Kidney (tissue), 14 donors: ENCODE measurements around the gene ITGB7. TPM values are rescaled to one million over a fixed set of nuclear protein-coding genes. Genes with fewer than 3 reads are reported as not detected.

Experiments
- DNase-seq, 5 donors: peaks; one replicate each; pipeline ENCODE4 v3.0.0-alpha.2; 2013 to 2020
- FAIRE-seq: peaks from 2 replicates; lab custom pipeline; 2012; peaks lifted over from hg19 to GRCh38; lab: Jason Lieb, UNC
- H3K27ac ChIP-seq, 2 donors: one replicate each; pipeline ENCODE4 v1.7.0; 2013; ENCODE audit warnings: low read depth in 2 of 2, low read length in 2 of 2, inconsistent platforms in 1 of 2
- H3K27me3 ChIP-seq: one replicate; pipeline ENCODE4 v1.7.1; 2013; ENCODE audit warnings: low read length, inconsistent platforms; ENCODE audit not compliant: control insufficient read depth, insufficient read depth
- H3K36me3 ChIP-seq, 3 donors: one replicate each; pipeline versions ENCODE4 v1.7.0 to v1.7.1; 2013; ENCODE audit warnings: low read length in 3 of 3, control low read depth in 1 of 3, inconsistent platforms in 1 of 3; ENCODE audit not compliant: insufficient read depth in 3 of 3, control insufficient read depth in 2 of 3
- H3K4me1 ChIP-seq, 3 donors: one replicate each; pipeline versions ENCODE4 v1.7.0 to v1.7.1; 2013; ENCODE audit warnings: low read length in 3 of 3, inconsistent platforms in 1 of 3, low read depth in 1 of 3; ENCODE audit not compliant: control insufficient read depth in 2 of 3, insufficient read depth in 2 of 3
- H3K4me3 ChIP-seq, 3 donors: one replicate each; pipeline versions ENCODE4 v1.7.0 to v1.8.1; 2013; ENCODE audit warnings: low read length in 3 of 3, control low read depth in 1 of 3, inconsistent platforms in 1 of 3
- H3K9ac ChIP-seq, 3 donors: one replicate each; pipeline versions ENCODE4 v1.7.0 to v1.7.1; 2013; ENCODE audit warnings: low read length in 3 of 3, control low read depth in 1 of 3, inconsistent platforms in 1 of 3
- H3K9me3 ChIP-seq, 3 donors: one replicate each; pipeline versions ENCODE4 v1.7.0 to v1.7.1; 2013; ENCODE audit warnings: low read length in 3 of 3, control low read depth in 1 of 3, inconsistent platforms in 1 of 3; ENCODE audit not compliant: control insufficient read depth in 2 of 3, insufficient read depth in 1 of 3
- intact Hi-C: fragments of 100-400 bp; cut with DNase I; formaldehyde crosslinking; loops from one replicate; pipeline ENCODE4 v1.11.1; 2022
- polyA plus RNA-seq: library from polyadenylated mRNA; stranded (reverse); fragments of 350-450 nt; fragmentation: Illumina TruSeq; extraction: RNeasy Lipid Tissue Mini Kit (QIAGEN cat#74804); gene quantifications from one replicate; pipeline ENCODE4 v1.2.3, GENCODE V29; 2014; ENCODE audit warnings: low read depth, low replicate concordance; ENCODE audit not compliant: insufficient read depth
- total RNA-seq: library from RNA; stranded (reverse); fragmentation: NEBNext Ultra II Directional; extraction: Animal tissue kit (Norgen Biotek cat#: 25700); gene quantifications from one replicate; pipeline ENCODE4 v1.2.1, GENCODE V29; 2021
- TF ChIP-seq, protein P1 (sequence below): IDR thresholded peaks from 3 replicates; pipeline ENCODE4 v1.5.1; 2012; ENCODE audit warnings: mild to moderate bottlenecking, moderate library complexity, borderline replicate concordance; ENCODE audit not compliant: insufficient read depth; ENCODE audit errors: extremely low read depth
- donor health status: control.
- donor health status: control.
- donor health status: control.
- donor health status: control.
- donor health status: control.
- donor health status: DM: yes; HTN: yes; CAD: no.
- donor health status: Normal renal cell carcinoma (clear cell type).

Gene ITGB7
- total and polyA plus RNA-seq, 2 donors from 2014 or later = 11.0 to 14.5 TPM

DNA sequence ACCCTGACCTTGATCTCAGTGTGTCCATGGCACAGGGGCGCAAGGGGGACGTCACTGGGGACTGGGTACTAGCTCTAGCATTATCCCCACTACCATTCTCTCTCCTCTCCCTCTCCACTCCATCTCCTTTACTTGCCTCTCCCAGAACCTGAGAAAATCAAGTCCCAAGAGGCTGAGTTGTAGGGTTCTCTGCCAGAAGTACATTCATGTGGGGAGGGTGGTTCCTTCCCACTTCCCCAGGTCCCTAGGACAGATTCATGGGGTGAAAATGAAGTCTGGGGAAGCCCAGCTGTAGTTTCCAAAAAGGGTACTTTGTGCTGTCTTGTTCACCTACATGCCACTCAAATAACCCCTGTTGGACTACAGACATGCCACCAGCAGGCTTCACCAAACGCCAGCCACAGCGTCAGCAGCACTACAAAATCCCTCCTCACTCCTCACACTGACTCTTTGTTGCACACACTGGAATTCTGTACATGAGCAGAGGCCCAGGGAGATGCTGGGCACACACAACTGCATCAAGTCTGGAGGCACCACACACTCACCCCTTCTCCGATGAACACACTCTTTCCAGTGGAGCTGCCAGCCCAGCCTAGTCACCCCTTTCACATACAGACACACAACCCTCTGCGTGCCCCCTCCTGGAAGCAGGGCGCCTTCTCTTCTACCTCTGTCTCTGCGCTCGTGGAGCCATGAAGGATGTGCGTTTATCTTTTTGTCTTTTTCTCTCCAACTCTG, 18.0 kb upstream of the ITGB7 start:
- peaks cover 5 to 22% (median 8%) of the 10 kb centered on the region in 3 donors for H3K4me1 ChIP-seq
- no peak for FAIRE-seq
- TF ChIP-seq, protein P1, sequence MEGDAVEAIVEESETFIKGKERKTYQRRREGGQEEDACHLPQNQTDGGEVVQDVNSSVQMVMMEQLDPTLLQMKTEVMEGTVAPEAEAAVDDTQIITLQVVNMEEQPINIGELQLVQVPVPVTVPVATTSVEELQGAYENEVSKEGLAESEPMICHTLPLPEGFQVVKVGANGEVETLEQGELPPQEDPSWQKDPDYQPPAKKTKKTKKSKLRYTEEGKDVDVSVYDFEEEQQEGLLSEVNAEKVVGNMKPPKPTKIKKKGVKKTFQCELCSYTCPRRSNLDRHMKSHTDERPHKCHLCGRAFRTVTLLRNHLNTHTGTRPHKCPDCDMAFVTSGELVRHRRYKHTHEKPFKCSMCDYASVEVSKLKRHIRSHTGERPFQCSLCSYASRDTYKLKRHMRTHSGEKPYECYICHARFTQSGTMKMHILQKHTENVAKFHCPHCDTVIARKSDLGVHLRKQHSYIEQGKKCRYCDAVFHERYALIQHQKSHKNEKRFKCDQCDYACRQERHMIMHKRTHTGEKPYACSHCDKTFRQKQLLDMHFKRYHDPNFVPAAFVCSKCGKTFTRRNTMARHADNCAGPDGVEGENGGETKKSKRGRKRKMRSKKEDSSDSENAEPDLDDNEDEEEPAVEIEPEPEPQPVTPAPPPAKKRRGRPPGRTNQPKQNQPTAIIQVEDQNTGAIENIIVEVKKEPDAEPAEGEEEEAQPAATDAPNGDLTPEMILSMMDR = no peak
- no peak overlapping the region for H3K4me3 ChIP-seq
- peak overlapping the region in 1 of 2 donors; percentile 23 for H3K27ac ChIP-seq
- peak in 1 of 5 donors; percentile 12 for DNase-seq
- H3K9me3 ChIP-seq = no peaks in the 10 kb centered on the region
- intact Hi-C loops = no loop called here
- no peak overlapping the region for H3K9ac ChIP-seq
- H3K36me3 ChIP-seq = no peaks in the 10 kb centered on the region
- H3K27me3 ChIP-seq = no peaks in the 10 kb centered on the region

DNA sequence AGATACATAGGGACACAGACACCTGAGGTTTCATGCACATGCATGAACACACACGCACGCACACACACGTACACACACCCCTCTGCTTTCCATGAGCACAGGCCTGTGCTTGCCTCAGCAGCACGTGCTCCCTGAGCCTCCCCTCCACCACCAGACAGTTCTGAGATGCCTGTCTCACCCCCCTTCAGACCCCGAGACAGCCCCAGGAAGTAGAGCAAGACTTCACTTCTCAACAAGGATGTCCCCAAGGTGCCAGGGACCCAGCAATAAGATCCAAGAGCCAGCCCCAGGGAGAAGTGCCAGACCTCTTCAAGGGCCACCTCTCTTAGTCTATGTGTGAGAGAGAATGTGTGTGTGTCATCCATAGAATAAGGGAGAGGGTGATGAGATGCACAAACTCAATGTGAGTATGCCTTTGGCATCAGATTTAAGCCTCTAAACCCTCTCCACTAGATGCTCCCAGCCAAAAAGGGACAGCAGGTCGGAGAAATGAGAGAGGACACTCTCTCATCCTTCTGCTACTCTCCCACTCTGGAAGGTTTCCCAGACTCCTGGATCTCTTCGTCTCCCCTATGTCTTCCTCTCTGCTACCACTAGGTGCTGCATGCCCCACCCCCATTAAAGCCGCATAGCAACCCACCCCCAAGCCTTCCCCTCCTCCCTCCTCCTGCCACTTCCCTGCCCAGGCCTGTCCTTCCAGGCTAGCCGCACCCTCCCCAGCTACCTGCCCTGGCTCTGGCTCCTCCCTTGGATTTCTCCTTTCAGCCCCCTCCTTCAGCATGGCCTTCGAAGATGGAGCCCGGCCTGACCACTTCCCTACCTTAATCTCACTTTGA, 17.2 kb upstream of the ITGB7 start:
- peaks cover 5 to 22% (median 8%) of the 10 kb centered on the region in 3 donors for H3K4me1 ChIP-seq
- no peaks in the 10 kb centered on the region for H3K9me3 ChIP-seq
- TF ChIP-seq, protein P1 = no peak
- H3K27ac ChIP-seq = peak overlapping the region in 1 of 2 donors; percentile 23
- H3K27me3 ChIP-seq = peaks cover 2% of the 10 kb centered on the region
- no peaks in the 10 kb centered on the region for H3K36me3 ChIP-seq
- intact Hi-C loops = no loop called here
- peak in 3 of 5 donors; percentile 36 to 68 (median 61) for DNase-seq
- no peak for FAIRE-seq
- no peak overlapping the region for H3K4me3 ChIP-seq
- H3K9ac ChIP-seq = peak overlapping the region in 1 of 3 donors; percentile 13

DNA sequence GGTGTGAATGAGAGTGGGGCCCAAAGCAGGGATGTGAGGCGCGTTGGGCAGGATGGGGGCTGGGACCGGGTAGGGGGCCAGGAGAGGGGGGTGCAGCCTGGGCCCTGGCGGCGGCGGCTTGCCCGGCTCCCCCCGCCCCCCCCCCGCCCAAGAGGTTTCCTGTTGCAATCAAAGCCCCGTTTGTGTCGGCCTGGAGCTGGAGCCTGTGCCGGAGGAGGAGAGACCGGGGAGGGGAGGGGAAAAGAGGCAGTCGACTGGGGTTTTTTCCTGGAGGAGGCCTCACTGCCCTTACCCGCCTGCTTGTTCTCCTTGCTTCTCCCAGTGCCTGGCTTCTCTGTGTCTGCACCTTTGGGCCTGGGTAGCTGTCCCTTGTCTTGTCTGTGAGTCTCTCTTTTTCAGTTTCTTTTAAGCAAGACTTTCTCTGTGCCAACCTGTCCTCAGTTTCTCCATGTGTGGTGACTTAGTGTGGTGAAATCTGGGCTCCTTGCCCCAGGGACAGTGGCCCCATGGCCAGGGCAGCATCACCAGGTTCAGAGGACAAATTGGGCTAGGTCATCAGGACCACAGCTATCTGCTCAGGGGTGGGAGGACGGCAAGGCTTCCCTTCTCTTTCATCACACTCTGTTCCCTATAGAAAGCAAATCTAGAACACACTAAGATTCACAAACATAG, 16.5 kb upstream of the ITGB7 start:
- intact Hi-C loops = no loop called here
- Histone ChIP-seq H3K4me3 (no peak overlapping the region), H3K9ac (peak overlapping the region in 2 of 3 donors; percentile 13 to 20), H3K9me3 (no peaks in the 10 kb centered on the region), H3K4me1 (peaks cover 5 to 22% (median 8%) of the 10 kb centered on the region in 3 donors), H3K36me3 (no peaks in the 10 kb centered on the region), H3K27me3 (peaks cover 2% of the 10 kb centered on the region), H3K27ac (peak overlapping the region in 1 of 2 donors; percentile 66)
- DNase-seq = peak; percentile 56 to 85 (median 74)
- FAIRE-seq = no peak
- TF ChIP-seq, protein P1 = no peak
